Body of pancreas (tissue), 4 donors: ENCODE measurements around the gene TACC2. TPM values are rescaled to one million over a fixed set of nuclear protein-coding genes. Genes with fewer than 3 reads are reported as not detected.
A peak's percentile ranks its signal among the peaks of the same experiment; 100 is the strongest.

Experiments
- ATAC-seq: fragments of 150-250 bp; one replicate; pipeline ENCODE4 v1.9.1; 2016
- DNase-seq, 4 donors: peaks; one replicate each; pipeline ENCODE4 v3.0.0-alpha.2; 2019
- H3K27ac ChIP-seq, 4 donors: fragments of 200-600 bp; sonication (generic); 1 replicate in 3 of 4; 2 replicates in 1 of 4; pipeline versions ENCODE4 v1.5.1 to v1.6.1; 2016 to 2019; ENCODE audit warnings: mild to moderate bottlenecking in 1 of 4, mixed read lengths in 1 of 4, moderate library complexity in 1 of 4
- H3K27me3 ChIP-seq, 2 donors: fragments of 200-600 bp; sonication (generic); one replicate each; pipeline ENCODE4 v1.6.0; 2016; ENCODE audit warnings: mild to moderate bottlenecking in 1 of 2
- H3K36me3 ChIP-seq, 2 donors: fragments of 200-600 bp; sonication (generic); replicated peaks in 1 of 2; 2 replicates each; pipeline ENCODE4 v1.5.1; 2016; ENCODE audit warnings: low read depth in 2 of 2; ENCODE audit not compliant: insufficient read depth in 1 of 2
- H3K4me1 ChIP-seq: fragments of 200-600 bp; sonication (generic); one replicate; pipeline ENCODE4 v1.6.0; 2016
- H3K4me3 ChIP-seq, 2 donors: fragments of 200-600 bp; sonication (generic); 1 replicate in 1 of 2; 2 replicates in 1 of 2; pipeline ENCODE4 v1.5.1; 2016 to 2019
- H3K9me3 ChIP-seq, 3 donors: fragments of 200-600 bp; sonication (generic); 1 replicate in 2 of 3; 2 replicates in 1 of 3; pipeline ENCODE4 v1.5.1; 2016
- CTCF ChIP-seq, 7 experiments: fragments of 450-650 bp in 4 of 7; fragments of 200-600 bp in 3 of 7; sonication (generic) in 3 of 7; IDR thresholded peaks; one replicate each; pipeline ENCODE4 v1.5.1; 2016 to 2019; ENCODE audit warnings: antibody characterized with exemption in 7 of 7
- POLR2A ChIP-seq, 3 donors: fragments of 450-650 bp; IDR thresholded peaks; one replicate each; pipeline ENCODE4 v1.6.1; 2016; ENCODE audit warnings: antibody characterized with exemption in 3 of 3, mild to moderate bottlenecking in 2 of 3
- WGBS, 2 donors: methylation state at CpG; one replicate each; pipeline ENCODE4 v1.1.5; 2017; 5-methylcytosine and 5-hydroxymethylcytosine counted together
- intact Hi-C: fragments of 100-400 bp; cut with DNase I; formaldehyde crosslinking; loops from one replicate; pipeline ENCODE4 v1.15.1; 2023
- total RNA-seq, 2 donors: library from RNA; depleted of rRNA; stranded (reverse); fragments of >200 nt; gene quantifications; one replicate each; pipeline ENCODE4 v1.1.0, GENCODE V29; 2016

Gene TACC2
- total RNA-seq, 2 donors from 2014 or later: 29.0 to 38.7 TPM

- ATAC-seq (no peak), DNase-seq (peak in 2 of 4 donors; percentile 27 to 40)
- Histone ChIP-seq H3K27me3 (no peaks in the 10 kb centered on the region), H3K36me3 (no peaks in the 10 kb centered on the region), H3K9me3 (no peaks in the 10 kb centered on the region), H3K27ac (no peak overlapping the region), H3K4me3 (no peak overlapping the region), H3K4me1 (no peaks in the 10 kb centered on the region)
- WGBS, 2 donors: 33% methylated on average over 9 of the region's 9 CpGs
- TF ChIP-seq CTCF (IDR thresholded peaks at IDR 0.05) (peak in 4 of 7 experiments; percentile 38 to 48 (median 40)), POLR2A (IDR thresholded peaks at IDR 0.05) (no peak)
- intact Hi-C loops: no loop called here
These were observed 290.8 kb downstream of the TACC2 start for GRCh38 chr10:122279725-122280141.

- Histone ChIP-seq H3K36me3 (no peaks in the 10 kb centered on the region), H3K27me3 (no peaks in the 10 kb centered on the region), H3K4me1 (no peaks in the 10 kb centered on the region), H3K27ac (no peak overlapping the region), H3K4me3 (no peak overlapping the region), H3K9me3 (no peaks in the 10 kb centered on the region)
- no peak for TF ChIP-seq CTCF (IDR thresholded peaks at IDR 0.05)
- no peak for TF ChIP-seq POLR2A (IDR thresholded peaks at IDR 0.05)
- 65 to 70% methylated on average over 7 of the region's 7 CpGs for WGBS, 2 donors
- DNase-seq (no peak), ATAC-seq (no peak)
- intact Hi-C loops: no loop called here
These were observed 291.2 kb downstream of the TACC2 start for GRCh38 chr10:122280156-122280555.

DNA sequence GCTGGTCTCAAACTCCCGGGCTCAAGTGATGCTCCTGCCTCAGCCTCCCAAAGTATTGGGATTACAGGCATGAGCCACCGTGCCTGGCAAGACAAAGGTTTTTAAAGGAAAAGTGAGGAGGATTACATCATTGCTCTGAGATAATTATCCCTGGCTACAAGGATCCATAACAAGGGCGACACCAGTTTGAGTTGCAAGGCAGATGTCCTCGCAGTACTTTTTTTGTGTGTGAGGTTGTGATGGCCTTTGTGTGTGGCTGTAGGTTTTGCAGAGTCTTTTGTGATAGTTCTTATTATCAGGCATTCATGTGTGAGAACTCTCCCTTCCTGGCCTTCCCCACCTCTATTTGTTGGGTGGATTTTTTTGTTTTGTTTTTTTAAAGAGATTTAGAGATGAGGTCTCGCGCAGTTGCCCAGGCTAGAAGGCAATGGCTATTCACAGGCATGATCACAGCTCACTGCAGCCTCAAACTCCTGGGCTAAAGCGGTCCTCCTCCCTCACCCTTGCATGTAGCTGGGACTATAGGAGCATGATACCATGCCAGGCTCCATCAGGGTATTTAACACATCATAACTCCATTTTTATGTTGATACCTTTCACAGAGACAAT is 292.2 kb downstream of the TACC2 start:
- intact Hi-C loops: no loop called here
- Histone ChIP-seq H3K27me3 (no peaks in the 10 kb centered on the region), H3K27ac (no peak overlapping the region), H3K9me3 (no peaks in the 10 kb centered on the region), H3K4me3 (no peak overlapping the region), H3K36me3 (no peaks in the 10 kb centered on the region), H3K4me1 (no peaks in the 10 kb centered on the region)
- TF ChIP-seq POLR2A (IDR thresholded peaks at IDR 0.05) (no peak), CTCF (IDR thresholded peaks at IDR 0.05) (no peak)
- DNase-seq (no peak), ATAC-seq (no peak)
- 83 to 91% methylated on average over 7 of the region's 7 CpGs for WGBS, 2 donors

GRCh38 chr10:122281751-122282150 is 292.8 kb downstream of the TACC2 start:
- intact Hi-C loops: no loop called here
- 76 to 86% methylated on average over 6 to 8 of the region's 8 CpGs for WGBS, 2 donors
- DNase-seq: no peak

More at GRCh38 chr10:122281751-122282150, 292.8 kb downstream of the TACC2 start:
- H3K27ac ChIP-seq: no peak overlapping the region
- H3K4me1 ChIP-seq: no peaks in the 10 kb centered on the region
- ATAC-seq: no peak
- no peak for TF ChIP-seq CTCF (IDR thresholded peaks at IDR 0.05)
- H3K27me3 ChIP-seq: no peaks in the 10 kb centered on the region
- no peaks in the 10 kb centered on the region for H3K36me3 ChIP-seq
- no peaks in the 10 kb centered on the region for H3K9me3 ChIP-seq
- H3K4me3 ChIP-seq: no peak overlapping the region
